ENCODE measurements around the gene ZBTB46. TPM values are rescaled to one million over a fixed set of nuclear protein-coding genes. Genes with fewer than 3 reads are reported as not detected.

ZBTB46 gene
- total RNA-seq, 6 experiments from 2014 or later: 1.2 to 4.2 (median 2.4) TPM

GRCh38 chr20:63706027-63706695 lies 124.9 kb downstream of the ZBTB46 start:
- ATAC-seq (no peak), DNase-seq (peak in 1 of 3 donors; percentile 45)
- H3K27me3 ChIP-seq: no peaks in the 10 kb centered on the region
- TF ChIP-seq, protein P1, sequence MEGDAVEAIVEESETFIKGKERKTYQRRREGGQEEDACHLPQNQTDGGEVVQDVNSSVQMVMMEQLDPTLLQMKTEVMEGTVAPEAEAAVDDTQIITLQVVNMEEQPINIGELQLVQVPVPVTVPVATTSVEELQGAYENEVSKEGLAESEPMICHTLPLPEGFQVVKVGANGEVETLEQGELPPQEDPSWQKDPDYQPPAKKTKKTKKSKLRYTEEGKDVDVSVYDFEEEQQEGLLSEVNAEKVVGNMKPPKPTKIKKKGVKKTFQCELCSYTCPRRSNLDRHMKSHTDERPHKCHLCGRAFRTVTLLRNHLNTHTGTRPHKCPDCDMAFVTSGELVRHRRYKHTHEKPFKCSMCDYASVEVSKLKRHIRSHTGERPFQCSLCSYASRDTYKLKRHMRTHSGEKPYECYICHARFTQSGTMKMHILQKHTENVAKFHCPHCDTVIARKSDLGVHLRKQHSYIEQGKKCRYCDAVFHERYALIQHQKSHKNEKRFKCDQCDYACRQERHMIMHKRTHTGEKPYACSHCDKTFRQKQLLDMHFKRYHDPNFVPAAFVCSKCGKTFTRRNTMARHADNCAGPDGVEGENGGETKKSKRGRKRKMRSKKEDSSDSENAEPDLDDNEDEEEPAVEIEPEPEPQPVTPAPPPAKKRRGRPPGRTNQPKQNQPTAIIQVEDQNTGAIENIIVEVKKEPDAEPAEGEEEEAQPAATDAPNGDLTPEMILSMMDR (IDR thresholded peaks at IDR 0.05): no peak
- no peak for TF ChIP-seq POLR2A (IDR thresholded peaks at IDR 0.05)
- peak overlapping the region in 1 of 3 donors; percentile 86 for H3K27ac ChIP-seq
- H3K9me3 ChIP-seq: no peaks in the 10 kb centered on the region
- peaks cover 0 to 18% (median 4%) of the 10 kb centered on the region in 4 donors for H3K4me1 ChIP-seq
- peak overlapping the region; percentile 98 to 99 (median 99) for H3K4me3 ChIP-seq
- H3K36me3 ChIP-seq: peaks cover 0 to 24% (median 8%) of the 10 kb centered on the region in 4 donors
- WGBS (ENCODE audit: insufficient coverage, low coverage, low lambda C conversion rate, missing lambda C conversion rate): 67% methylated on average over 5 of the region's 12 CpGs
- intact Hi-C loops (cut with DNase I): no loop called here

- Histone ChIP-seq H3K9me3 (no peaks in the 10 kb centered on the region), H3K4me1 (peaks cover 0 to 18% (median 4%) of the 10 kb centered on the region in 4 donors), H3K36me3 (peaks cover 0 to 24% (median 8%) of the 10 kb centered on the region in 4 donors), H3K4me3 (no peak overlapping the region), H3K27ac (no peak overlapping the region), H3K27me3 (no peaks in the 10 kb centered on the region)
- WGBS (ENCODE audit: insufficient coverage, low coverage, low lambda C conversion rate, missing lambda C conversion rate): 100% methylated on average over 1 of the region's 8 CpGs
- intact Hi-C loops (cut with DNase I): no loop called here
- TF ChIP-seq POLR2A (IDR thresholded peaks at IDR 0.05): no peak
- TF ChIP-seq, protein P1 (IDR thresholded peaks at IDR 0.05): no peak
- no peak for ATAC-seq
- DNase-seq: peak in 1 of 3 donors; percentile 33
These were observed 125.6 kb downstream of the ZBTB46 start for GRCh38 chr20:63705232-63706026.

DNA sequence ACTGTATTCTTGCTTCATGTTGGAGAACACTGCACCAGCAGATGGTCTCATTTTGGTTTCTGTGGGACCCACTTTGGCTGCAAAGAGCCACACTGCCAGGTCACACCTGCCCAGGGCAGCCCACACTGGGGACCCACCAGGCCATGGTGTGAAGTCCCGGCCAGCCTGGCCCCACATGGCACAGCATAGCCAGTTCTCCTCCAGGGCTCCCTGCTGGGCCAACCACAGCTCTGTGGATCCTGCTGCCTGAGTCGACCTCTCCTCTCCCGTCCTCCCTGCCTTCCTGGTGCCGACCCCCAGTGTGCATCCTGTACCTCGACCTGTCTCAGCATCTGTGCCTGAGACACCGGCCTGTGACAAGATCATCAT lies 126.3 kb downstream of the ZBTB46 start:
- intact Hi-C loops (cut with DNase I): no loop called here
- 96% methylated on average over 4 of the region's 6 CpGs for WGBS (ENCODE audit: insufficient coverage, low coverage, low lambda C conversion rate, missing lambda C conversion rate)
- Histone ChIP-seq H3K4me3 (no peak overlapping the region), H3K27me3 (no peaks in the 10 kb centered on the region), H3K4me1 (peaks cover 0 to 18% (median 4%) of the 10 kb centered on the region in 4 donors), H3K36me3 (peaks cover 0 to 24% (median 8%) of the 10 kb centered on the region in 4 donors), H3K27ac (no peak overlapping the region), H3K9me3 (no peaks in the 10 kb centered on the region)
- DNase-seq: peak in 1 of 3 donors; percentile 42
- TF ChIP-seq, protein P1 (IDR thresholded peaks at IDR 0.05): no peak
- TF ChIP-seq POLR2A (IDR thresholded peaks at IDR 0.05): no peak
- no peak for ATAC-seq

GRCh38 chr20:63703976-63704748 lies 126.9 kb downstream of the ZBTB46 start:
- DNase-seq (peak in 2 of 3 donors; percentile 18 to 41), ATAC-seq (no peak)
- WGBS (ENCODE audit: insufficient coverage, low coverage, low lambda C conversion rate, missing lambda C conversion rate): no CpG with 5 or more reads among the region's 11 CpGs
- Histone ChIP-seq H3K27ac (no peak overlapping the region), H3K4me3 (no peak overlapping the region), H3K36me3 (peaks cover 0 to 24% (median 8%) of the 10 kb centered on the region in 4 donors), H3K27me3 (no peaks in the 10 kb centered on the region), H3K4me1 (peaks cover 0 to 15% (median 3%) of the 10 kb centered on the region in 4 donors), H3K9me3 (no peaks in the 10 kb centered on the region)
- intact Hi-C loops (cut with DNase I): no loop called here
- TF ChIP-seq, protein P1 (IDR thresholded peaks at IDR 0.05): no peak
- no peak for TF ChIP-seq POLR2A (IDR thresholded peaks at IDR 0.05)
